ENCODE data around the gene IL11. TPM values are rescaled to one million over a fixed set of nuclear protein-coding genes. Genes with fewer than 3 reads are reported as not detected.

Gene IL11
- total and polyA plus RNA-seq, 2 donors (not counting 3 experiments of a cell fraction or from before 2014, with no cell fraction given): not detected

- TF ChIP-seq GATA2 (IDR thresholded peaks at IDR 0.05; ENCODE audit: insufficient read depth, insufficient read length, low read depth, low read length) (no peak), CTCF (IDR thresholded peaks at IDR 0.05; ENCODE audit: extremely low read depth in 1 of 2, insufficient read depth in 1 of 2, low read depth in 1 of 2, low read length in 2 of 2) (no peak), JUN (IDR thresholded peaks at IDR 0.05; ENCODE audit: borderline replicate concordance, insufficient read depth, insufficient read length, low read depth) (no peak), POLR2A (IDR thresholded peaks at IDR 0.05; ENCODE audit: low read depth, low read length) (no peak), FOS (IDR thresholded peaks at IDR 0.05; ENCODE audit: borderline replicate concordance, insufficient read depth, low read length) (no peak), POLR2AphosphoS5 (IDR thresholded peaks at IDR 0.05; ENCODE audit: insufficient read depth, low read depth, low read length) (no peak), MYC (IDR thresholded peaks at IDR 0.05; ENCODE audit: low read depth, low read length) (no peak)
- intact Hi-C loops (cut with micrococcal nuclease) (no loop called here), dilution Hi-C loops (cut with MboI; ENCODE audit: extremely low pct_ligation_motif_present, low sequenced_read_pairs) (no loop called here)
- FAIRE-seq (peak; percentile 24), DNase-seq (ENCODE audit: low read depth, low spot score) (no peak)
- Histone ChIP-seq H3K36me3 (ENCODE audit: control insufficient read depth in 2 of 2, extremely low read depth in 1 of 2, insufficient read depth in 2 of 2, low read length in 2 of 2) (peaks cover 14 to 17% of the 10 kb centered on the region in 2 experiments), H3K4me1 (ENCODE audit: control insufficient read depth, extremely low read depth, insufficient read depth, low read length) (peaks cover 13% of the 10 kb centered on the region), H3K27me3 (ENCODE audit: control insufficient read depth in 2 of 2, insufficient read depth in 2 of 2, low read length in 2 of 2) (no peaks in the 10 kb centered on the region), H3K4me2 (ENCODE audit: insufficient read depth, low read length) (peak overlapping the region; percentile 59), H3K4me3 (replicated peaks in 1 of 3; ENCODE audit: insufficient read depth in 1 of 3, low read depth in 1 of 3, low read length in 3 of 3) (peak overlapping the region; percentile 63 to 90 (median 84)), H2AFZ (ENCODE audit: low read depth, low read length) (no peak overlapping the region), H3K9me3 (replicated peaks; ENCODE audit: control insufficient read depth, insufficient read depth, low read length) (no peaks in the 10 kb centered on the region), H3K27ac (ENCODE audit: insufficient read depth, low read depth, low read length) (no peak overlapping the region), H4K20me1 (replicated peaks; ENCODE audit: control insufficient read depth, extremely low read depth, insufficient read depth, low read length) (no peaks in the 10 kb centered on the region), H3K9me1 (replicated peaks; ENCODE audit: control insufficient read depth, extremely low read depth, insufficient read depth, low read length) (no peaks in the 10 kb centered on the region), H3K79me2 (ENCODE audit: control insufficient read depth, insufficient read depth, low read length) (peaks cover 53% of the 10 kb centered on the region), H3K9ac (replicated peaks; ENCODE audit: extremely low read depth, insufficient read depth, low read length) (peak overlapping the region; percentile 93)
- CTCF ChIA-PET: interaction anchor here (0.7 to 1.6 kb wide), 5 partner anchors 9 to 105 kb away, joined by 3 to 4 read pairs (median 3); partner anchors contain the start of genes KMT5C and TMEM238
- no TSS peak for BruUV-seq (replicated peaks)
- POLR2A ChIA-PET: interaction anchor here (1.1 to 2.0 kb wide), 2 partner anchors 20 to 22 kb away, joined by 3 to 11 read pairs; partner anchors contain the start of gene TMEM238
These were observed 36.0 kb upstream of the IL11 start for GRCh38 chr19:55406091-55406825.
